HG03103 (cell line): ENCODE data around the gene HES7.
"Not testable (repeated sequence)": the region's sequence is repeated elsewhere in the genome, so short reads cannot be mapped to it uniquely, and the experiment has no call there.

Experiments used
- ATAC-seq: cut with Tn5 transposase; IDR thresholded peaks from one replicate; pipeline ENCODE4 v1.9.1; 2021; ENCODE audit warnings: low read depth; ENCODE audit not compliant: unreplicated experiment

Gene HES7

DNA sequence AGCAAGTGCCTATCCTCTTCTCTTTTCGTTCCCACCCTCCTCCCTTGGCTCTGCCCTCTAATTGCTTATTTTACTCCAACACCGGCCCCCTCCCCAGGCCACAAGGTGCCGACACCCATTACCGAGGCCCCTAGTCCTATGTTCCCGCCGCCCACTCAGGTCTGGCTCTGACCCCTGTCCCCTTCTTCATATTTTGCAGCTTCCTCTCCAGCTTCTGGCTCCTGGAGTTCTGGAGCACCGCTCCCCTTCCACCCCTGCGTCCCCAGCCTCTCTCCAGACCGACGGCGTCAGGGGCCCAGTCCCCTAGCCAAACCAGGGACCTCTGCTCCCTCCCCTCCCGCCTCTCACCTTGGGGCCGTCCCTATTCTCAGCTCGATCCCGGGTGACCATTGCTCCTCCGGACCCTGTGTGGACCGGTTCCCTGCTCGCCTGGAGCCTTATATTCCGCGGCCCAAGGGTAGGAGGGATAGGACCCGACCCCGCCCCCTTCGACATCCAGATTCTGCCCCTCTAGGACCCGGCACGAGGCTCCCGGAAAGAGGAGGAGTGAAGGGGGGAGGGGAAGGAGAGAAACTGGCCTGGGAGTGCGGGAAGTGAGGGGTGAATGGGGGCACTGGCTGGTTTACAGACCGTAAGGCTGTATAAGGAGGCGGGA lies at the start of gene HES7:
TSS of gene HES7 (minus strand) at position 412 of the 655 bp plus-strand sequence. CDS start at position 390, 22 bp downstream.
- no peak for ATAC-seq

DNA sequence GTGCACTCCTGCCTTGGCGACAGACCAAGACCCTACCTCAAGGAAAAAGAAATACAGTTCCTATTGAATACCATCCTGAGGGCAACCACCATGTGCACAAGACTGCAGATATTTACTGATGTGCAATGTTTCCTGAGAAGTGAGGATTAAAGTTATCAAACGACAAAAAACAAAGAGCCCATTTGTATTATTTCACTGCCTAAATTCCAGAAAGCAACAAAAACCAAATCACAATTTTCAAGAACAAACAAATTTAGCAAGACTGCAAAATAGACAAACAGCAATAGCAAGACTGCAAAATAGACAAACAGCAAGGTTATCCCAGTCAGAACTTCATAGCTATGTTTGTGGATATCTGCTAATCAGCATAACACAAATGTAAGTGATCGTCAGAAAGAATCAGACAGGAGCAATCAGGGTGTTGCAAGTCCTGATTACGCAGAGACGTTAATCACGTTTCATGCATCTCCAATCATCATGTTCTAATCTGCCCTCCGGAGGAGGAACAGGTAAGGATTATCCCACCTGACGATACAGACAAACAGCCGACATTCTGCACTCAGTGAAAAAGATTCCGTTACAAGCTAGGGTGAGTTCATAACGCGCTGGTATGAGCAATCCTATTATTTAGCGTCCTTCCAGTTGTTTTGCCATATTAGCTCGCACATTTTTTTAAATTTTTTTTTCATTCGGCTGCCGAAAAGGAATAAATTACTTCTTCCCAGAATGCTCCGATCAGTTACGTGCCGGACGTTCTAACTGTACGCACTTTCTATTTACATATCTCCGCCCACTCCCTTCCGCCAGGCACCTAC lies 49.4 kb upstream of the HES7 start:
- peak; percentile 56 for ATAC-seq

DNA sequence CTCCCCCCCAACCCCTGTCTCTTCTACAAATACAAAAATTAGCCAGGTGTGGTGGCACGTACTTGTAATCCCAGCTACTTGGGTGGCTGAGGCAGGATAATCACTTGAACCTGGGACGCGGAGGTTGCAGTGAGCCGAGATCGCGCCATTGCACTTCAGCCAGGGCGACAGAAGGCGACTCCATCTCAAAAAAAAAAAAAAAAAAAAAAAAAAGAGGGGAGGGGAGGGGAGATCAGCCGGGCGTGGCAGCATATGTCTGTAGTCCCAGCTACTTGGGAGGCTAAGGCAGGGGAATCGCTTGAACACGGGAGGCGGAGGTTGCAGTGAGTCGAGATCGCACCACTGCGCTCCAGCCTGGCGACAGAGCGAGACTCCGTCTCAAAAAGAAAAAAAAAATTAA lies 46.3 kb upstream of the HES7 start:
- ATAC-seq, result not testable (repeated sequence)

GRCh38 chr17:8167526-8167925 lies 43.6 kb upstream of the HES7 start:
- no peak for ATAC-seq

- no peak for ATAC-seq
These were observed 42.8 kb upstream of the HES7 start for GRCh38 chr17:8166731-8167130.

GRCh38 chr17:8164815-8165131 lies 40.9 kb upstream of the HES7 start:
- ATAC-seq, result no peak

DNA sequence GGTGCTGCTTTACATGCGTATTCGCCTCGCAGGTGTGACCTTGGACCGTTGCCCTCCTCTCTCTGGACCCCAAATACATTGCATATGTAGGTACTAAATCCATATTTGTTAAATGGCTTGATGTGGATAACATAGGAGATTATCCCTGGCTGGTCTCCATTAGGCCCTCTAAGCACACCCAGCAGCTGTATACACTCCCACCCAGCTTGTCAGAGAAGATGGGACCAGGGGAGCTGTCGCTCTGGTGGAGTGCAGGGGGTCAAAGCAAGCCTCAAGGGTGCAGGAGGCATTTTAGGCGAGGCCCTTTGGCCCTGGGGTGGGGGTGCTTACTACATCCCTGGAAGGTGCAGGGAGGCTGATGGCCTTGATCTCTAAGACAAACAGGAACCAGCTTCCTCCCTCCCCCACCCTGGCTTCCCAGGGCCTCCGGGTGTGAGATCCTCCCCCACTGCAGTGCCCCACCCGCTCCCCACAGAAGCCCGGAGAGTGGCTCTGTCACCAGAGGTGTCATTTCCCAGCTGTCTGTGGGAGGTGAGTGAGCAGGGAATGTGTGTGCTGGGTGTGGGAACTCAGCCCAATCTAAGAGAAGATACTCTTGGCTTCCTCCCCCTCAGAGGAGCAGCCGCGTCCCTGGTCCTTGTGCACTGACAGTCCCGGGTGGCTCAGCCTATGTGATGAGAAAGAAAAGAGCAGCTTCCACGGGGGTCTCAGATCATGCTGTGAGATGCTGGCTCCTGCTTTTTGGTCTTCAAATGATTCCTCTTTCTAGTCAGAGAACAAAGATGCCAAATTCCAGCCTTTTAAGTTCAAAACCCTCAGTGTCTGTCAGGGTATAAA lies 40.3 kb upstream of the HES7 start:
- no peak for ATAC-seq

DNA sequence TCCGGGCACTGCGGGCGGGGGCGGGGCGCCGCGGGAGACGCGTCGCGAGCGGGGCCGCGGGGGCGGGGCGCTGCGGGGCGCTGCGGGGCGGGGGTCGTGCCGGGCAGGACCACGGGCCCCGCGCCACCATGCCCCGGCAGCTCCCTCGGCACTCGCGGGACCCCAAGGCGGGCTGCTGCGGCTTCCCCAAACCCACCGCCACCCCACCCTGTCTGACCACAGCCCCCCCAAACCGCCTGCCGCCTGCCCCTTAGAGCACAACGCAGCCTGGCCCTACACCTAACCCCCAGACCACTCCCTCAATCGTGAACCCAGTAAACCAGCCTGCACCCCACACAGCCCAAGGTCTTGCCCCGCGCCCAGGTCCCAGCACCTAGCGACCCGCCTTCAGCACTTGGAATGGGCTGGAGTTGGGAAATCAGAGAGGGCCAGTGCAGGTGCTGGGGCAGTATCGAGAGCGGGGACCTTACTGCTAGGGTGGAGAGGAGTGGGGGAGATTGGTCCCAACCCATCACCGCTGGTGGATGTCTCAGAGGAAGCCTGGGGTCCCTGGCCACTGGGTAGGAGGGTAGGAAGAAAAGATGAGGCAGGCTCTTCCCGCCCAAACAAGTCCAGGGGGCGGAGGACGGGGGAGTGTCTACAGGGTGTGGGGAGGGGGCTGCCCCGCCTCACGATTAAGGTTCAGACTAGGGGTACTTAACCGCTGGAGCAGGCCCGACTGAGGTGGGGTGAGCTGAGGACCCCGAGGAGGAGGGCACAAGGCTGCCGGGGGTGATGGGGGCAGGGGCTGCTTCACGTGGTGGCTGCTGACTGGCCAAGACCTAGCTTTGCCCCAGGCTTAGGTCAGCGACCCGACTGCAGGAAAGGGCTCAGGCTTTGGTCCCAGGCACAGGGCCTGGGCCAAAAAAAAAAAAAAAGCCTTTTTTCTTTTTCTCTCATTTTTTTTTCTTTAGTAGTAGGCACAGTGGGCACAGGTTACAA lies 39.4 kb upstream of the HES7 start:
- ATAC-seq, result no peak

DNA sequence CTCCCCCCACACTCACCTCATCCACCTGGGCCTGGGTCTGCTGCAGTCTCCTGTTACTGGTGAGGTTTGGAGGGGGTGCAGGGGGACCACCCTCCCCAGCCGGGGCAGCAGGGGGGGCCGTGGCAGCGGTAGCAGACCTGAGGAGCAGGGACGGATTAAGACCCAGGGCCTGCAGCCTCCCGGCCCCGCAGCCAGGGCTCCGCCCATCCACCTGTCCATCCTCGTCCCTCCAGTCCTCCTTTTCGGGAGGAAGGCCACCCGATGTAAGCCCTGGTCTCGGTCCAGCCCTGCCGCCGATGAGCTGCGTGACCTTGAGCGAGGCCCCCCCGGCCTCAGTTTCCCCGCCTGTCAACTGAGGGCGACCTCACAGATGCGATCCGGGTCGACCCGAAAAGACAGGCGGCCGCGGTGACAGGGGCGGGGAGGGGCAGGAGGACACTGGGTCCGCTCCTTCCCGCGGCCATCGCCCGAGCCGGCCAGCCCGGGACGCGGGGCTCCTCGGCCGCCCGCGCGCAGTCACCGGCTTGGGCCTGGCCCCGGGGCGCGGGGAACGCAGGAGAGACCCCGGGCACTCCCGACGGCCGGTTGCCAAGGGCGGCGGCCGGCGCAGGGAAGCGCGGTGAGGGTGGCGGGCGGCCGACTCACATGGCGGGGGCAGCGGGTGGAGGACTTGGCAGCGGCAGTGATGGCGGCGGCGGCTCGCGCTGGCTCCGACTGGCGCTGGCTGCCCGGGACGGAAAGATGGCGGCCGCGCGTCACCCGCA lies 38.5 kb upstream of the HES7 start, which contains the start of gene VAMP2:
TSS of gene VAMP2 (minus strand) at position 716 of the 764 bp plus-strand sequence. CDS start at position 647, 69 bp downstream.
- ATAC-seq, result no peak

- no peak for ATAC-seq
These were observed 37.7 kb upstream of the HES7 start for GRCh38 chr17:8161289-8162232.

GRCh38 chr17:8160741-8161221 lies 36.9 kb upstream of the HES7 start:
- ATAC-seq, result no peak

GRCh38 chr17:8160224-8160577 lies 36.3 kb upstream of the HES7 start:
- no peak for ATAC-seq

GRCh38 chr17:8159459-8160223 lies 35.7 kb upstream of the HES7 start:
- ATAC-seq, result no peak

- ATAC-seq, result no peak
These were observed 35.1 kb upstream of the HES7 start for GRCh38 chr17:8159032-8159400.

DNA sequence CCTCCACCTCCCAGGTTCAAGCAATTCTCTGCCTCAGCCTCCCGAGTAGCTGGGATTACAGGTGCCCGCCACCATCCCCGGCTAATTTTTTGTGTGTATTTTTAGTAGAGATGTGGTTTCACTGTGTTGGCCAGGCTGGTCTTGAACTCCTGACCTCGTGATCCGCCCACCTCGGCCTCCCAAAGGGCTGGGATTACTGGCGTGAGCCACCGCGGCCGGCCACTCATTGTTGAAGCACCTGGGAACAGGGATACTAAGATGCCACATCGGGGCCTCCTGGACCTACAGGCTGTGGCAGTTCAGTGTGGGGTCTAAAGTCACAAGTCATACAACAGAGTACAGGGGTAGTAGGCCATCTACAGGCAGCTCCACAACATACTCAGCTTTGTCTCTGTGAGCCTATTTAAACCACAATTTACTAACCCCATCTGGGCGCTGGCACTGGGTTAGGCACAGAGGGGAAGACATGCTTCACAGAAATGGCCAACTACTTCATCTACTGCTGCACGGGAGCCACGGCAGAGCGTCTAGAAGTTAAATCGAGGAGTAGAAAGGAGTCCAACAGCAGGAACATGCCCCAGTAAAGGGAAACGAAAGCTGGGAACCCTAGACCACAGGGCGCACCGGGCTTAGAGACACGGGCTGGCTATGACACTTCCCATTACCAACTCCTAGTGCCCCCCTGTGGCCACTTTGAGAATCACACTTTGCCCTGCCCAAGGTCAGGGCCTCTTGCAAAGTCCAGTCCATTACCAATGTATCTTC lies 34.5 kb upstream of the HES7 start:
- ATAC-seq, result no peak

- ATAC-seq, result peak; percentile 67
These were observed 32.5 kb upstream of the HES7 start for GRCh38 chr17:8156246-8156992.
